Activated naive CD4-positive, alpha-beta T cell (primary cell): ENCODE measurements around the gene NCDN.
"Not testable (repeated sequence)": the region's sequence is repeated elsewhere in the genome, so short reads cannot be mapped to it uniquely, and the experiment has no call there.

Experiments
- DNase-seq, 4 experiments: peaks; one replicate each; lab custom pipeline; 2025; lab: John Stamatoyannopoulos, UW

Gene NCDN

DNA sequence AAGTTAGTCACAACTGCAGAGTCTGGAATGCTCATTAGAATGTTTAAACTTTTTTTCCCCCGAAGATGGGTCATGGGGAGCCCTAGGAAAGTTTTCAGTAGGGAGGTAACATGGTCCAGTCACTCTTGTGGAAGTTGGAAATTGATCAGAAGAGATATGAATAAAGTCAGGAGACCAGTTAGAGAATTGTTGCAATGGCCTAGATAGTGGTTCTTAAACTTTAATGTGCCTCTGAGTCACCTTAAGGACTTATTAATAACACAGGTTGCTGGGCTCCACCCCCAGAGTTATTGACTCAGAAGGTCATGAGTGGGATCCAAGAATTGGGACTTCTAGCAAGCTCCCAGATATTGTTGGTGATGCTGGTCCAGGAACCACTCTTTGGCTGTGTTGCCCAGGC lies 12.3 kb downstream of the NCDN start:
- DNase-seq = no peak

DNA sequence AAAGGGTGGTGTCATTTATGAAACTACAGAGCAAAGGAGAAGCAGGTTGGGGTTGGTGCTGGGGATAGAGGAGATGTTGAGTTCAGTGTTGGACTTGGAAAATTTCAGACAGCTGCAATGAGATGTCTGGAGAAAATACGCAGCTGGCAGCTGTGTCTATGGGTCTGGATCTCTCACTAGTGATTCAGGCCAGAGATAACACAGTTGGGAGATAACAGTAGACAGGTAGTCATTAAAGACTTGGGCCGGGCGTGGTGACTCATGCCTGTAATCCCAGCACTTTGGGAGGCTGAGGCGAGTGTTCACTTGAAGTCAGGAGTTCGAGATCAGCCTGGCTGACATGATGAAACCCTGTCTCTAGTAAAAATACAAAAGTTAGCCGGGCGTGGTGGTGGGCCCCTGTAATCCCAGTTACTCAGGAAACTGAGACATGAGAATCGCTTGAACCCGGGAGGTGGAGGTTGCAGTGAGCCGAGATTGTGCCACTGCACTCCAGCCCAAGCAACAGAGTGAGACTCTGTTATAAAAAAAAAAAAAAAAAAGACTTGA lies 13.1 kb downstream of the NCDN start:
- no peak for DNase-seq

DNA sequence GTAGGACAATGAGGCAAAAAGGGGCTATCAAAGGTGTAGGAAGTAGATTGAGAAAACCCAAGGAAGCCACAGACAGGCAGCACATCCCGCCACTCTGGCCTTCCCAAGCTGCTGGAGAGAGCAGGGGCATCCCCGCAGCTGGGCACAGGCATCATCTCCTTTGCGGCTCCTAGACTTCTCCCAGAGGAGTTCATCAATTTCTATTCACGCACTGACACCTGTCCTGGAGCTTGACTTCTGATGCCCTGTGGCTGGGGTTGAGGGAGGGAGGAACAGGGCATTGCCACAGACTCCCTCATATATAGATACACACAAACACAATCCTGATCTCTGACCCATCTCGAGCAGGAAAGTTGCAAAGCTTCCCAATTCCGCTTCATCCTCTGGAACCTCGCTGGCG lies 13.7 kb downstream of the NCDN start:
- DNase-seq = no peak

DNA sequence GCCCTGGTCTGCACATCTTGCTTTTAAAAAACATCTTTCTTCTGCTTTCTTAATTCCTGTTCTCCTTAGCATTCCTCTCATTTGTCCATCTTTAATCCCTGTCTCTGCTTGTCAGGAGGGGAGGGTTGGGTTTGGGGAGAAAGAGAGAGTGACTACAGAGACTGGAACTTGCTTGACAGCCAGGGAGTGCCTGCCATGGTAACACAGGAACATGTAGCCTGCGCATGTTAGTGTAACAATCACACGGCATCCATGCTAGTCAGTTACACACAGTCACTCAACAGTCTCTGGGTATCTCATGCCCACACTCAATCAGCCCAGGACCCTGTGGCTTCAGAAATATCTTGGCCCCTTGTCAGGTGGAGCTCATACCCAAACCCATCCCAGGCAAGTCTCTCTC lies 14.7 kb downstream of the NCDN start:
- DNase-seq = no peak

DNA sequence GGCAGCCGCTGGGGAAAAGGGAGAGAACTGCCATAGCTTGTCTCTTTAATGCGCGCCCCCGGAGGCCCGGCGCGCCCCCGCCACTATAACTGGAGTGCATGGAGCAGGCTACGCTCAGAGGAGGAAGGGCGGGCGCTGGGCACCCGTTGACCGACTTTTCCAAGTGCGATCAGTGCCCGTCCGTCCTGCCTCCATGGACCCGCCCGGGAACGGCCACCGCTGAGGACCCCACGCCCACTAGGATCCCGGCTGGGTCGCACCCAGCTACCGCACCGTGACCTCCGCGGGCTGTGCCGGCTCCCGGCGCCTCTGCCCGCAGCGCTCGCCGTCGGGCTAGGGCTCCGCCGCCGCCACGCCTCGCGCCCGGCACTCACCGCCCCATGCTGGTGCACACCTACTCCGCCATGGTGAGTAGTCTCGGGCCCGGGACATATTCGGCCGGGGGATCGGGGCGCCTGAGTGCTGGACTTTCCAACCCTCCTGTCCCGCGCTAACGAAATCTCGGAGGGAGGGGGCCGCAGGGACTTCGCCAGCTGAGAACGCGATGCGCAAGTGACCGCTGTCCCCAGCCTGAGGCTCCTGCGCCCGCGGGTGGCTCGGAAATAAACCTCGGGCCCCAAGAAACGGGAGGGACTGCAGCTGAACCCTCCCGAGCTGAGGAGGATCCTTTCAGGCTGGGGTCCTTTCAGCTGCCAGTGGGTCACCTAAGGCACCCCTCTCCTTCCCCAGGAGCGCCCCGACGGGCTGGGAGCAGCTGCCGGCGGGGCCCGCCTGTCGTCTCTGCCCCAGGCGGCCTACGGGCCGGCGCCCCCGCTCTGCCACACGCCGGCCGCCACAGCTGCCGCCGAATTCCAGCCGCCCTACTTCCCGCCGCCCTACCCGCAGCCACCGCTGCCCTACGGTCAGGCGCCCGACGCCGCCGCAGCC lies 15.9 kb downstream of the NCDN start, which contains the start of gene TFAP2E:
TSS of gene TFAP2E (plus strand) at position 117 of the 927 bp plus-strand sequence. CDS start at position 381, 264 bp downstream.
- DNase-seq = peak in 1 of 4 experiments; percentile 14

DNA sequence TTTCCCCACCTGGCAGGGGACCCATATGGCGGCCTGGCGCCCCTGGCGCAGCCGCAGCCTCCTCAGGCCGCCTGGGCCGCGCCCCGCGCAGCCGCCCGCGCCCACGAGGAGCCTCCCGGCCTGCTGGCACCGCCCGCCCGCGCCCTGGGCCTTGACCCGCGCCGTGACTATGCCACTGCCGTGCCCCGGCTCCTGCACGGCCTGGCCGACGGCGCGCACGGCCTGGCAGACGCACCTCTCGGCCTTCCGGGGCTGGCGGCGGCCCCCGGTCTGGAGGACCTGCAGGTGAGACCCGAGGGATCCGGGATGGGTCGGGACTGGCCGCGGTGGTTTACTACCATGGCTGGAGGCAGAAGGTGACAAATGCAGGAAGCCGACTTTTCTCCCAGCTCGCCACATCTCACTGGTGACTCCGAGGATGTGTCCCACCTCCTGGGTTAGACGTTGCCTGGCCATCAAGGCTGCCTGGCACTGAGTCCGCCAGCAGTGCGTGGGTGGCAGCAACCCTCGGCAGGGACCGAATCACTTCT lies 16.6 kb downstream of the NCDN start:
- no peak for DNase-seq

DNA sequence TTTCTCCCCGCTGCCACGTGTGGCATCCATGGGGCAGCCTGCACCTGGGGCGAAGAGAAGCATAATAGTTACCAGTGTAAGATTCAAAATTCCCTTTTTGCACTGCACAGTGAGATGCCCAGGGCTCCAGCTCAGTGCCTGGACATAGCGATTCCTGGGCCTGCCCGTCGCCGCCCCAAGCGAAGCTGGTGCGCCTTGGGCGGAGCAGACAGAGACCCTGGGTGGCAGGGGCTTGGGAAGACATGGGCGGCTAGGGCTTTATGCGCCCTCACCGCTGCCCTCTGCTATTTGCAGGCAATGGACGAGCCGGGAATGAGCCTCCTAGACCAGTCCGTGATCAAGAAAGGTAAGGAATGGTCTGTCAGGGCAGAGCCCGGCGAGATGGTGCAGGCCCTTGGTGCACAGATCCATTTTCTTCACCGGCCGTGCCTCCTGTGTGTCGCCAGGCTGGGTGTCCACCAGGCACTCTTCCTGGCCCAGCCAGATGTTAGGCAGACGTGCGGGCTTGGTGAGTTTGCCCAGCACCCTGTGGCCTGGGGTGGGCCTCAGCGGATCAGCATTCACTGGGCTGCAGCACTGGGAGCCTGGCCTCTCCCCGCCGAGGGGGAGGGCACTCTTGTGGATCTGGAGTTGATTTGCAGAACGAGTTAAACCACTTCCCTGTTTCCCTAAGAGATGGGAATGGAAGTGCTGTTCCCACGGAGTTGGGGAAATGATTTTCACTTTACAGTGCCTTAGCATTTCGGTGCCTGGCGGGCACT lies 17.2 kb downstream of the NCDN start:
- no peak for DNase-seq

DNA sequence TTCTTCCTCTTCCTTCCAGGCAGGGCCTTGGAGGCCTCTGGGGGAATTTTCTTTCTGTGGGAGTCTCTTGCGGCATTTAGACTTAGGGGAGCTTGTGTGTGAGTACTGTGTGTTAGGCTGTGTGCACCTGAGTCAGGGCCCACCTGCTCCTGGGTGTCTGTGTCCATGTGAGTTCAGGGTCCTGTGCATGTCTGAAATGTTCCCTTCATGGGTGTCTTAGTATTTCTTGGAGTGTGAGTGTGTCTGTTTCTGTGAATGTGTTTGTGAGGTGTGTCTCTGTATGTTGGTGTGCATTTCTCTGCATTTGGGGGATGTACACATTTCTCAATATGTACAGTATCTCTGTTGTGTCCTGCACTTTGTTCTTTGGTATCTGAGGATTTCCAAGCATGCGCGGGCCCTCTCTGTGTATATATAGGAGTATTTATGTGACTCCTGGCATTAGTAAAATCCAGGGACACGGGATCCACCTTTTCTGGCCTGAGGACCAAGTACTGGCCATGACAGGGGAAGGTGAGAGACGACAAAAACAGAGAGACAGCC lies 17.9 kb downstream of the NCDN start:
- no peak for DNase-seq

DNA sequence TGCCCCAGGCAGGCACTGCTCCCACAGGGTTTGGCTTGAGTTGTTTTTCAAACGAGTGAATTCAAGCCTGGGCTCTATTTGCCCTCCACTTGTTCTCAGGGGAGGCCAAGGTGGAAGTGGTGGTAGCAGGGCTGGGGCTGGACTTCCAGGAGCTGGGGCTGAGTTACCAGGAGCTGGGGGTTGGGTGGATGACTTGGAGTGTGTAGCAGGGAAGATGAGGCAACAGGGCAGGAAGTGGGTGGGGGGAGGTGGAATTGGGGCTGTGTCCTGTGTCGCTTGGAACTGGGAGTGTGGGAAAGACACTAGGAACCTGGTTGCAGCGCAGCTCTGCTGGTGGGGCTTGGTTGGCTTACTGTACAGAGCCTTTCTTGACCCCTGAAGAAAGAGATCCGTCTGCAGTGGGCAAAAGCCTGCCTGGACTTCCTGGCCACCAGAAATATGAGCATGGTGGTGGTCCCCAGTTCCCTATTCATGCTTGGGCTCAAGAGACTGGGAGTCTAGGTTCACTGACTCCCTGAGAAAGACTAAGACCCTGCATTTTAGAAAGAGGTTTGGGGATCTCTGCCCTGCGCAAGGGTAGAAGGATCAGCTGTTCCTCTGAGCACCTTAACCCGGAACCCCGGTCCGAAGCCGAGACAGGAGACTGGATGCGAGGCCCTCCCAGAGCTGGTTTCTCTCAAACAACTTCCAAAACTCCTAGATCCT lies 18.6 kb downstream of the NCDN start:
- DNase-seq = no peak

DNA sequence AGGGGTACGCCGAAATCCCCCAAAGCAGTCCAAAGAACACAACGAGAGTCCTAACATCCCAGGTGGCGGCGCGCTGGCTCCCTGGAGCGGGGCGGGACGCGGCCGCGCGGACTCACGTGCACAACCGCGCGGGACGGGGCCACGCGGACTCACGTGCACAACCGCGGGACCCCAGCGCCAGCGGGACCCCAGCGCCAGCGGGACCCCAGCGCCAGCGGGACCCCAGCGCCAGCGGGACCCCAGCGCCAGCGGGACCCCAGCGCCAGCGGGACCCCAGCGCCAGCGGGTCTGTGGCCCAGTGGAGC lies 19.1 kb downstream of the NCDN start:
- not testable (repeated sequence) for DNase-seq

DNA sequence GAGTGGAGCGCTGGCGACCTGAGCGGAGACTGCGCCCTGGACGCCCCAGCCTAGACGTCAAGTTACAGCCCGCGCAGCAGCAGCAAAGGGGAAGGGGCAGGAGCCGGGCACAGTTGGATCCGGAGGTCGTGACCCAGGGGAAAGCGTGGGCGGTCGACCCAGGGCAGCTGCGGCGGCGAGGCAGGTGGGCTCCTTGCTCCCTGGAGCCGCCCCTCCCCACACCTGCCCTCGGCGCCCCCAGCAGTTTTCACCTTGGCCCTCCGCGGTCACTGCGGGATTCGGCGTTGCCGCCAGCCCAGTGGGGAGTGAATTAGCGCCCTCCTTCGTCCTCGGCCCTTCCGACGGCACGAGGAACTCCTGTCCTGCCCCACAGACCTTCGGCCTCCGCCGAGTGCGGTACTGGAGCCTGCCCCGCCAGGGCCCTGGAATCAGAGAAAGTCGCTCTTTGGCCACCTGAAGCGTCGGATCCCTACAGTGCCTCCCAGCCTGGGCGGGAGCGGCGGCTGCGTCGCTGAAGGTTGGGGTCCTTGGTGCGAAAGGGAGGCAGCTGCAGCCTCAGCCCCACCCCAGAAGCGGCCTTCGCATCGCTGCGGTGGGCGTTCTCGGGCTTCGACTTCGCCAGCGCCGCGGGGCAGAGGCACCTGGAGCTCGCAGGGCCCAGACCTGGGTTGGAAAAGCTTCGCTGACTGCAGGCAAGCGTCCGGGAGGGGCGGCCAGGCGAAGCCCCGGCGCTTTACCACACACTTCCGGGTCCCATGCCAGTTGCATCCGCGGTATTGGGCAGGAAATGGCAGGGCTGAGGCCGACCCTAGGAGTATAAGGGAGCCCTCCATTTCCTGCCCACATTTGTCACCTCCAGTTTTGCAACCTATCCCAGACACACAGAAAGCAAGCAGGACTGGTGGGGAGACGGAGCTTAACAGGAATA lies 19.7 kb downstream of the NCDN start:
- DNase-seq = peak in 2 of 4 experiments; percentile 48 to 54

DNA sequence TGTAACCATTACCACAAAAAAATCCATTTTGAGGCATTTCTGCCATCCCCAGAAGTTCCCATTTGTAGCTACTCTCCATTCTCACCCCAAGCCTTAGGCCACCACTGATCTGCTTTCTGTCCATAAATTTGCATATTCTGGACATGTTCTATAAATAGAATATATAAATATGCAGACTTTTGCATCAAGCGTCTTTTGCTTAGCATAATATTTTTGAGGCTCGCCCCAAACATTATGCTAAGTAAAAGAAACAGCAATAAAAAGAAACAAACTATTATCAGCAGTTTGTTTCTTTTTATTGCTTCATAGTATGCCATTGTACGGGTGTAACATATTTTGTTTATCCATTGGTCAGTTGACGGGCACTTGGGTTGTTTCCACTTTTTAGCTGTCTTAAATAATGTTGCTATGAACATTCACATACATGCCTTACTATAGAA lies 23.4 kb downstream of the NCDN start:
- DNase-seq = no peak

DNA sequence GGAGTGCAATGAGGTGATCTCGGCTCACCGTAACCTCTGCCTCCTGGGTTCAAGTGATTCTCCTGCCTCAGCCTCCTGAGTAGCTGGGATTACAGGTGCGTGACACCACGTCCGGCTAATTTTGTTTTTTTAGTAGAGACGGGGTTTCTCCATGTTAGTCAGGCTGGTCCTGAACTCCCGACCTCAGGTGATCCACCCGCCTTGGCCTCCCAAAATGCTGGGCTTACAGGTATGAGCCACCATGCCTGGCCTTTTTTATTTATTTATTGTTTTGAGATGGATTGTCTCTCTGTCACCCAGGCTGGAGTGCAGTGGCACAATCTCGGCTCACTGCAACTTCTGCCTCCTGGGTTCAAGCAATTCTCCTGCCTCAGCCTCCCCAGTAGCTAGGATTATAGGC lies 24.0 kb downstream of the NCDN start:
- not testable (repeated sequence) for DNase-seq

DNA sequence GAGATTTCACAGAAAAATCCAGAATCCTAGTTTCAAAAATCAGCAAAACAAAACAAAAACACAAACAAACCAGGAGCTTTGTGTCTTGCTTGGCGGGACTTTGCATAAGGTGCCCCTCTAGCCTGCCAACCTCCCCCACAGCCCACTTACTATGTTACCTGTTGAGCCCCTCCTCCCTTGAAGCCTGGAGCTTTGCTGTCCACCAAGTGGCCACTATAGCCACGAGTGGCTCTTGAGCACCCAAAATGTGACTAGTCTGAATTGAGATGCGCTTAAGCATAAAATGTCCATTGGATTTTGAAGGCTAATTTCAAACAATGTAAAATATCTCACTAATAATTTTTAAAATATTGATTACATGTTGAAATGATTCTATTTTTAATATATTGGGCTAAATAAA lies 27.7 kb downstream of the NCDN start:
- no peak for DNase-seq

DNA sequence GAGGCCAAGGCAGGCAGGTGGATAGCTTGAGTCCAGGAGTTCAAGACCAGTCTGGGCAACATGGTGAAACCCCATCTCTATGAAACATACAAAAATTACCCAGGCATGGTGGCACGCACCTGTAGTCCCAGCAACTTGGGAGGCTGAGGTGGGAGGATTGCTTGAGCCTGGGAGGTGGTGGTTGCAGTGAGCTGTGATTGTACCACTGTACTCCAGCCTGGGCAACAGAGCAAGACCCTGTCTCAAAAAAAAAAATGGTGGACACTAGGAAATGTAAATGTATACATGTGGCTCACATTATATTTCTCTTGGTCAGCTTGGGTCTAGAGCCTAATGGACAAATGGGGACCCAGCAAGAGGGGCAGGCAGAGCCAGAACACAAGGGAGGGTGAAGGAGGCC lies 28.2 kb downstream of the NCDN start:
- DNase-seq = not testable (repeated sequence)

DNA sequence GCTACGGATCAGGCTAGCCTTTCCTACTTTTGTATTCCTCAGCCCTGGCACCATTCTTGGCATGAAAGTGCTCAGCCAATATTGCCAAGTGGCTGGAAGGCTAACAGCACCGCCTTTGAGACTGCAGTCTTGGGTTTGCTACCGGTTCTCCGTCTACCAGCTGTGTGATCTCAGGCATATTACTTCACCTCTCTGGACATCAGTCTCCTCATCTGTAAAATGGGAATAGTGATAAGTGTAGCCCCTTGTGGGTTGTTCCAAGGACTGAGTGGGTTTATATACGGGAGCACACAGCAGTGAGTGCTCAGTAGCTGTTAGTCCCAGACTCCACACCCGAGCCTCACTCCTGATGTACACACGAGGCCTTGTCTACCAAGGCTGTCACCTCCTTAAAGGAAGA lies 29.2 kb downstream of the NCDN start:
- no peak for DNase-seq

DNA sequence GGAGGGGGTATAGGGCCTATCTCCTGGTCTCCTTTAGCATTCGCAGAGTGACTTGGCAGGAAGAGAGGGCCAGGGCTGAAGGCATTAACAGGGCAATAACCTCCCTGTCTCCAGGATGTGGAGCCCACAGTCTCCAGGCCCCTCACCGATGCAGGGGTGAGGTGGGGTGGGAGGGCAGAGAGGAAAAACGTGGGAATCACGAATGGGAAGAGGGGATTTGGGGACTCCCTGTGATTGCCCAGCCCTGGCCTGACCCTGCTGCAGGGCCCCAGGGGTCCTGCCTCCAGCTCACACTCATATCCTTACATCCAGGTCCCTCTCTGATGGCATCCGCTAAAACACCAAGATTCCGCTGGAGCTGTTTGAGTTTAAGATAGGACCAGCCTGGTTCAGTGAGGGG lies 30.1 kb downstream of the NCDN start:
- DNase-seq = no peak

DNA sequence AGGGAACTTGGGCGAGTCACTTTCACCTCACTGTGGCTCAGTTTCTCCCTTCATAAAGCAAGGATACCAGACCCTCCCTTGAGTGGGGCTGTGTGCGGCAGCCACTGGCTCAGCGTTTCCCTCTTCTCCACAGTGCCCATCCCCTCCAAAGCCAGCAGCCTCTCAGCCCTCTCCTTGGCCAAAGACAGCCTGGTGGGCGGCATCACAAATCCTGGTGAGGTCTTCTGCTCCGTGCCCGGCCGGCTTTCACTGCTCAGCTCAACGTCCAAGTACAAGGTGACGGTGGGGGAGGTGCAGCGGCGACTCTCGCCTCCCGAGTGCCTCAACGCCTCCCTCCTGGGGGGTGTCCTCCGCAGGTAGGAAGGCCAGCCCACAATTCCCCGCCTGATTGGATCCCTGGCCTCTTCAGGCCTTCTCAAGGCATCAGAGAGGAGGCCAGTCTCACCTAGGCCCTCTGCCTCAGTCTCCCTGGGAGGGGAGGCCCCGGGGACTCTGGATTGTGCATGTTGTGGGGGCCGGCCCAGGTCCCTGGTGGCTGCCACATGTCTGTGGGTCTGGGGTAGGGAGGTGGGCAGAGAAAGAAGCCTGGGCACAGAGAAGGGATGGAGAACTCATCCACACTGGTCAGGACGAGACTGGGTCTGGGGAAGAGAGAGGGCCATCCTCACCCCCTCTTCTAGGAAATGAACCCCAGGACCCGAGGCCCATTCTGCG lies 30.8 kb downstream of the NCDN start:
- DNase-seq = no peak

DNA sequence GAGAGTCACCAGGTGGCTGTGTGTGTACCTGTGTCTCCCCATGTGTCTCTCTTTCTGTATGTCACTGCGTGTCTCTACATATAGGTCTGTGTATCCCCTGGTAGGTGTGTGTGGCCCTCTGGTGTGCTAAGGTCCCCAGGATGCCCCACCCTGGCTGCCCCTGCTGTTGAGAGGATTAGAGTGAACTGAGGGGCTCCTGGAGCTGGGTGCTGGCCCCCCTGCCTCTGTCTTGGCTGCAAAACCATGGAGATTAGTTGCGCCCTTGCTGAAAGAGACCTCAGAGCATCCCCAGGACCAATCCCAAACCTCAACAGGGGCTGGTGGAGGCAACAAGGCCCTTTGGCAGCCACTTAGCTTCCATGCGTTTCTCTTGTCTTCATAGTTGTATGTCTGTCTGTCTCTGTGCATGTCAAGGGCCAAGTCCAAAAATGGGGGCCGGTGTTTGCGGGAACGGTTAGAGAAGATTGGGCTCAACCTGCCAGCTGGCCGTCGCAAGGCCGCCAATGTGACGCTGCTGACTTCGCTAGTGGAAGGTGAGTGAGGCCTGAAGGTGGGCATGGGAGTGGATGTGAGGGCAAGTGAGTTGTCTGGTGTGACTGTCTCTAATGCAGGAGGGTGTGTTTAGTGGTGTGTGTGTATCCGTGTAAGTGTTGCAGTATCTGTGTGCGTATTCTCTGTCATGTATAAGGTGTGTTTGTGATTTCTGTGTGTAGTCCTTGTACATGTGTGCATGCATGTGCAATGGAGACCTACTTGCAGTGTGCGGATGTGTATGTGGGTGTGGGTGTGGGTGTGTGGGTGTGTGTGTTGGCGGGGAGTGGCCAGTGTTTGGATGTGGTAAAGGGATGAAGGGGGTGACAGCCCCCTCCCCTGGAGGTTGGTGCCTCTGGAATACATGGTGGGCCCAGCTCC lies 32.2 kb downstream of the NCDN start:
- DNase-seq = no peak
